ENCODE data around the gene APOD. TPM values are rescaled to one million over a fixed set of nuclear protein-coding genes. Genes with fewer than 3 reads are reported as not detected.

The APOD gene
- total RNA-seq, 1 experiment from 2014 or later = 0.96 TPM

DNA sequence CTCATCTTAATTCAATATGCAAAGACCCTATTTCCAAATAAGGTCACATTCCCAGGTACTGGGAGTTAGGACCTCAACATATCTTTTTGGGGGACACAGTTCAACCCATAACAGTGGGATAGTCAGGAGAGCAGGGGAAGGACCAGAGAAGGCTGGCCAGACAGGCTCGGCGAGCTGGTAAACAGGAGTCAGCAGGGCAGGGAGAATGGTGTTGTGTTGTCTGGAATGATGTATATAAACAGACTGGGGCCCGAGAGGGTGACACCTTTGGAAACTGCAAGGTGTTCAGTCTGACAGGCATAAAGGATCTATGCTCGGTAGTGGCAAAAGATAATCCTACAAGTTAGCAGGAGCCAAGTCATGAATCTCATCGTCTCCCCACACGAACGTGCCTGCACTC is 30.5 kb downstream of the APOD start:
- no peak for DNase-seq (ENCODE audit: low read depth)

DNA sequence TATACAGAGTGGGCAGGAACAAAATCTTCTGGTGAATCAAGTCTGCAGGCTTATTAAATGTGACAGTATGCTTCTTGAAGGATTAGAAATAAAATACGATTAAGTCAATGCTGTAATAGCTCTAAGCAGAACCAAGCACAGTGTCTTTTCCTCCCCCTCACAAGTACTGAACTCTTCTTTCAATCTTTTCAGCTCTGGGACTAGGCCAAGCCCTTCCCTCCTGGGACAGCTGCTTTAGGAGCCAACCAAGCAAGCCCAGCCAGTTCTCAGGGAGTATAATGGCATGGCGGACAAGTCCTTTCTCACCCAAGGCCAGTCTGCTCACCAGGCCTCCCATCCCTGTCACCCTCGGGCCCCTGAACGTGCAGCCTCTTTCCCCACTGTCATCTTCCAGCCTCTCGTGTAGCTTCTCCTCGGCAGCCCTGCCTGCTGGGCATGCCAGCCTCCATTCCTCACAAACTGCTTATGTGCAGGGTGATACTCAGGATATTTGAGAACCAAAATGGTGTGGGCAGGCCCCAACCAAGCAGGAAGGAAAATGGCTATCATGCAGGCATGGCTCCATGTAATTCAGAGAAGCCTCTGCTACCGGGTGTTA is 32.3 kb downstream of the APOD start:
- no peak for DNase-seq (ENCODE audit: low read depth)

DNA sequence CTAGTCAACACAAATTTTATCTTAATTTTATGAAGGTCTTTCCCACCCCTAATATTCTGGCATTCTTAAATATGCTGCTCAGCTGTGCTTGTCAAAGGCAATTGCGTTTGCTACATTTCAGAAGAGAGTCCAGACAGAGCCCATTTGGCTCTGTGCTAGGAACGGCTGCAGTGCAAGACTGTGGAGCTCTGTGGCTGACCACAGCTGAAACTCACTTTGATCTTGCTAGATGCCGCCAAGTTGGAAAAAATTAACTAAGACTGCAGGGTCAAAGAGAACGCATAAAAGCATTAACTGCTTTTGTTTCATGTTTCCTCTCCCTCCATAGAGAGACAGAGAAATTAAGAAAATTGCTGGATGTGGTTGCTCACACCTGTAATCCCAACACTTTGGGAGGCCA is 33.0 kb downstream of the APOD start:
- DNase-seq (ENCODE audit: low read depth) = no peak

DNA sequence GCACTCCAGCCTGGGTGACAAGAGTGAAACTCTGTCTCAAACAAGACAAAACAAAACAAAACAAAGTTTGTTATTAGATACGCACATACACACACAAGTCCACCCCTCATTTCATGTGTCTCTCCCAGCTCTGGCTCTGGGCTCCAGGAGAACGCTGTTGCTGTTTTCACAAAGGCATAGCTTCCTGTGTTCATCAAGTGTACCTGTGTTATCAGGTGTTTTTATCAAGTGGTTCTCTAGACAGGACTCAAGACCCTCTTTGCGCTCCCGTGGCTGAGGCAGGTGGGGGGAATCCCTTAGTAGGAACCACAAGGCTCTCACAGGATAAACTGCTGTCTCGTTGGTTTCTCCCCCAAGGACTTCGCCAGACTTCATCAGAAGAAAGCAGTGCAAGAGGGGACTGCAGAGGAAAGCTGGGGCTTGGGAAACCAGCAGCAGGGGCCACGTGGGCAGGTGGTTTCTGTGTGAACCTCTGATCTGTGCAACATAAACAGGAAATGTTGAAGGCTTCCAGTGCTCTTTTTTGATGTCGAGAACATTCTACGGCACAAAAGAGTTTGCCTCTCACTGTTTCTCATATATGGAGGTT is 33.7 kb downstream of the APOD start:
- DNase-seq (ENCODE audit: low read depth) = no peak

DNA sequence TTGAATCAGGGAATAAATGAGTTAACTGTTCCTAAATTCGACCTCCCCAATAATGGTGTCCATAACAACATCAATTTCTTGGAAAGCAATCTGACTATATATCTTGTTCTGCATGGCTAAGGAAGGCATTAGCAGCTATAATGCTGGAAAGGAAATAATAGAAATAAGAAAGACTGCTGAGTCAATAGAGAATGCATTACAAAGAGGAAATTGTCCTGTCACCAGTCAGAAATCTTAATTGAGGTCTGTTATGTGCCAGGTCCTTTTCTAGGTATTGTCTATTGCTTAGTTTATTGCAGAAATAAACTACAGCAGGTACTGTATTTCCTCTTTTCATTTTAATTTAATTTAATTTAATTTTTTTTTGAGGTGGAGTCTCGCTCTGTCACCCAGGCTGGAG is 34.8 kb downstream of the APOD start:
- DNase-seq (ENCODE audit: low read depth) = no peak

DNA sequence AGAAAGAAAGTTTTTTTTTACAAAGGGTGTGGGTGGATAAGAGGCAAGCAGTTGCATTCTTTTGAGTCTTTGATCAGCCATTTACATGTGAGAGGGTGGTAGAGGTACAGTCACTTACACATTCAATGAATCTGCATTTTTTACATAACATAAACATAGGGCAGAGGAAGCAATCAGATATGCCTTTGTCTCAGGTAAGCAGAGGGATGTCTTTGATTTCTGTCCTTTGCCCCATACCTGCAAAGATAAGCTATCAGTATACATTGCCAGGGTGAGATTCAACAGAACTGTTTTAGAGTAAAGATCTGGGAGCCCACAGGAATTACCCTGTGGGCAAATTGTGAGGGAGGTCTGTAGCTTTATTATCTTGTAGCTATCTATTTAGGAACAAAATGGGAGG is 35.2 kb downstream of the APOD start:
- no peak for DNase-seq (ENCODE audit: low read depth)

DNA sequence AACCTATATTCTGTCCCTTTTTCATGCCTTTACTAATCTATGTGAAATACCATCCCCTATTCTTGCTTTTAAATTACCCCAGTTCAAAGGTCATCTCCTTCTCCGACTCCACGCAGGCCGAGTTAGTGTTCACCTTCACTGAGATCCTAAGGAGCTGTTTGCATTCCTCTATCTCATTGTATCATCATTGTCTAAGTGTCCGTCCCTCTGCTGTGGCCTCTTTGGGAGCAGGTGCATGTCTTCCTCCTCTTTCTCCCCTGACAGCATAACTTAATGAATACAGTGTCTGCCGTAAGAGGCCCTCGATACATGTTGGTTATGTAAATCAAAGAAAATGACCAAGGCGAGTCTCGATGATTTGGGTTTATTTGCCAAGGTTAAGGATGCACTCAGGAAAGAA is 35.7 kb downstream of the APOD start:
- DNase-seq (ENCODE audit: low read depth) = no peak

DNA sequence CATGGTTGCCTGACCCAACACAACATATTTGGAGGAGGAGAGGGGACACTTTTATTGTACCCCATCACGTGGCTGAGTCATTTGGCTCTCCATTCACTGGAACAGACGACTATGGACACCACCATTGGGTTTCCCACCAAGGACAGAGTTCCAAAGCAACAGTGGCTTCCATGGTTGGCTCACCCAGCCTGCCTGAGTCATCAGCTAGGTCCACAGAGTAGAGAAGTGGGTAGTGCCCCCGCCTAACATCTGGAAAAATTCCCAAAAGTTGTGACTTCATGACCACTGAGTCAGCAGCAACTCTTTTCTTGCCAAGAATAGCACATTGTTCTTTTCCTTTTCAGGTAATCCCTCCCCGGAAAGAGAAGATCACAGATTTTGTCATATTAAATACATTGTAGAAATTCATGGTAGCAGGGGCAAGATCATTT is 37.6 kb downstream of the APOD start:
- DNase-seq (ENCODE audit: low read depth) = peak; percentile 96

DNA sequence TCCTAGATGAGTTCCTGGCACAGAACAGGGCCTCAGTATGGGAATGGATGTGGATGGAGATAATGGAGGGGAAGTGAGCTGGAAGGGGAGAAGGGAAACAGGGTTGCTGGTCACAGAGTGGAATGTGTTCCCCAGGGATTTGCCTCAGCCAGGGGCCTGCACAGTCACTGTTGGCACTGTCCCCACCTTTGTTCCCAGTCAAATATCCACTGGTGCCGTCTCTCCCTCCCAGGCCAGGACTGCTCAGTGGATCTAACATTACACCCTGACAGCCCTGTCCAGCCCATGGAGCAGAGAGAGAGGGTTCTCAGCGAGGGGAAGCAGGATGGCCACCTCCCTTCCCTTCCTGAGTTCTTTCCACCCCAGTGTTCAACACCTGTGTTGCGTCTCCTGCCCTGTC is 39.1 kb downstream of the APOD start:
- DNase-seq (ENCODE audit: low read depth) = no peak

DNA sequence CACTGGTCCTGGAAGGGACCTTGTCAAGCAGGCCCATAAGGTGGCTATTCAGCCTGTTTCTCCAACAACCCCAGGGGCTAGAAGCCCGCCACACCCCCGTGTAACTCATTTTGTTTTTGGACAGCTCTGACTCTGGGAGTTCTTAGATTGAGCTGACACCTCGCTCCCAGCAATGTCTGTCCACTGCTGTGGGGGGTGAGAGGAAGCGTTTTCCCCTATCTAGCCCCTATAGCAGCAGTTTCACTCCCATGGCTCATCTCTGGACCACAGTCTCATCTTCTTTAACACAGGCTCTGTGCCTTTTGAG is 39.6 kb downstream of the APOD start:
- DNase-seq (ENCODE audit: low read depth) = no peak

DNA sequence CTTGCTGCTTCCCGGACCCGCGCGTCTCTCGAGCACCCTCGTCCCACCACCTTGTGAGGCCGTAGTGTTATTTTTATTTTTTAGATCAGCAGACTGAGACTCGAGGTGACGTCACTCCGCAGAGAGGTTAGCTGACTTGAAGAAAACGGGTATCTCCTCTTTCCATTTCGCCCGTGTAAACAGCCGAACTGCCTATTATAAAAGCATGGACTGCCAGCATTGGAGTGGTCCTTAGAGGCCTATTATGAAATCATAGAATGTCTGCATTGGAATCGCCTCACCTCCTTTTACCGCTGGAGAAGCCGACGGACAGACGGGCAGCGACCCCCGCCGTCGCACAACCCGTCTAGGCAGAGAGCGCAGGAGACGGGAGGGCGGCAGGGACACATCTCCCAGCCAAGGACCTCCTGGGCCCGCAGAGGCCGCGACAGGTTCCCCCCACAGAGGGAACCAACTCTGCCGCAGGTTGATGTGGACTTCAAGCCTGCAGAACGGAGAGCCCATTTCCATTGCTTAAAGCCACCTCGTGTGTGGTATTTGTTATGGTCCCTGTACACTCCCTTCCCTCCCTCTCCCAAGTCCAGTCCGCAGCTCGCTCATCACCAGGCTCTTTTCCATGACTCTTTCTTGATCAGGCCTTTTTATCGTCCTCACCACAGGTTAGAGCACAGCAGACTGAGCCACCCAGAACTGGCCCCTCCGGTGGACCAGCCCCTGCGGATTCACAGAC is 40.1 kb downstream of the APOD start:
- peak; percentile 22 for DNase-seq (ENCODE audit: low read depth)

DNA sequence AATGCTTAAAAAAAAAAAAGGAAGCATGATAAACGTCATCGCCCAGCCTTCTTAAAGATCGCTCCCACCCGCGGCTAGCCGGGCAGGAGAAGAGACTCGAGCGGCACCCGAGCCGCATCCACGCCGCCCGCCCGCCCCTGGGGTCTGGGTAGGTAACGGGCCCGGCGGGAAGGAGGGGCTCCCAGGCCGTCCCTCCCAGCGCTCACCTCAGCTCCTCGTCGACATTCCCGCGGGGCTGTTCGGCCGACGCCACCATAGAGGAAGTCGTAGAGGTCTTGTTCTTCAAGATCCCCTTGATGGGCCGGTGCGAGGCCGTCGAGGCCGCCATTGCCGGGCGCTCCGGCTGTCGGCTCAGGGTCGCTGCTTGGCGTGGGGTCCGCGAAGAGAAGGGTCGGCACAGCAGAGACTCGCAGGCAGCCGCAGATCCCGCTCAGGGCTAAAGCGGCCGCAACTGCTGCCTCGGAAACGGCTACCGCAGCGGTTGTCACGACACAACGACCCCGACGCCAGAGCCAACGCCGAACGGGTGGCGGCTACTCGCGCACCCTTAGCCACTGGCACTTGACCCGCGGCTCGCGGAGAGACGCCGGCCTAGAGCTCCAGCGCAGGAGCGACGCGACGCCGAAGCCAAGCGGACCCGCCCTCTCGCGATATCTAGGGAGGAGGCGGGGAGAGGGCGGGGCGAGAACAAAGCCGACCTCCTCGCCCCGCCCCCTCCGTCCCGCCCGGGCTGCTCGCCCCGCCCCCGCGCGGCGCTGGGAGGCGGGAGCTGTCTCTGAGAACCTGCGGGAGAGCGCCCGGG is 40.8 kb downstream of the APOD start, which contains the start of gene PPP1R2:
Gene PPP1R2 (minus strand): TSS at position 628 of the 802 bp plus-strand sequence. CDS start 300 bp downstream, at position 328.
- peak; percentile 90 for DNase-seq (ENCODE audit: low read depth)

DNA sequence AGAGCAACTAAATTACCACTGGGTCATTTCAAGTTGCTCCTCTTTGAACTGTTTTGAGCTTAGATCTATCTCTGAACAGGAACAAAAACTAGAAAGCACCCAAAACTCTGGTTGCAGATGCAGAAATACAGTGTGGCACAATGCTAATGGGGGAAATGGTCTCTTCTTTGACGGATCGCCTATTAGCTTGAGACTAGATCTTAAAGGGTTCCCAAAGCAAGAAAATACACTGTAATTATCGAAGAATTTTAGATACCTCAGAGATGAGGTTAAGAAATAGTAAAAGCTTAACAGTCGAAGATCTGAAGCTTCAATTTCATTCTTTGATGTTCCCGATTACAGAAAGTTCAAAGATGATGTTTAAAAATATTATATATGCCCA is 41.4 kb downstream of the APOD start:
- DNase-seq (ENCODE audit: low read depth) = no peak

DNA sequence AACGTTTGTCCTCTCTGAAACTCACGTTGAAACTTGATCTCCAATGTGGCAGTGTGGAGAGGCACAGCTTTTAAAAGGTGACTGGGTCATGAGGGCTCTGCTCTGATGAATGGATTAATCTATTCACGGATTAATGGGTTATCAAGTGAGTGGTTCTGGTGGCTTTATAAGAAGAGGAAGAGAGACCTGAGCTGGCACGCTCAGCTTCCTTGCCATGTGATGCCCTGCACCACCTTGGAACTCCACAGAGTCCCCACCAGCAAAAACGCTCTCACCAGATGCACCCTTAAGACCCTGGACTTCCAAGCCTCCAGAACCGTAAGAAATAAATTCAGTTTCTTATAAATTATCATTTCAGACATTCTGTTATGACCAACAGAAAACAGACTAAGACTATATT is 43.2 kb downstream of the APOD start:
- no peak for DNase-seq (ENCODE audit: low read depth)

DNA sequence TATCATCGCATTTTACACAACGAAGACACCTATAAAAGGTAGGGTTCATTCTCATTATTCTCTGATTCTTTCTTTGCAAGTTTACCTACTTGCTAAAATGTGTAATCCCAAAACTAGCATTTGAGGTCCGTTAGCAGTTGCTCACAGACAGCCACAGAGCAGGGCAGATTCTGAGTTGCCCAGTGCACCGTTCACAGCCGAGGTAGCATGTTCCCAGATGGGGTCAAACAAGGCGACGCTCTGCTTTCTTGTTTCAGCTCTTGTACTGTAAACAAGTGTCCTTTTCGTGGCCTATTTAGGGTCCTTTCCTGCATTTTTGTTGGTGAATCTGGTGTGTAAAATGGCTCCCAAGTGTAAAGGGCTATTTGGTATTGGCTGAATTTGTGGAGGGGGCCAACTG is 43.7 kb downstream of the APOD start:
- DNase-seq (ENCODE audit: low read depth) = no peak

DNA sequence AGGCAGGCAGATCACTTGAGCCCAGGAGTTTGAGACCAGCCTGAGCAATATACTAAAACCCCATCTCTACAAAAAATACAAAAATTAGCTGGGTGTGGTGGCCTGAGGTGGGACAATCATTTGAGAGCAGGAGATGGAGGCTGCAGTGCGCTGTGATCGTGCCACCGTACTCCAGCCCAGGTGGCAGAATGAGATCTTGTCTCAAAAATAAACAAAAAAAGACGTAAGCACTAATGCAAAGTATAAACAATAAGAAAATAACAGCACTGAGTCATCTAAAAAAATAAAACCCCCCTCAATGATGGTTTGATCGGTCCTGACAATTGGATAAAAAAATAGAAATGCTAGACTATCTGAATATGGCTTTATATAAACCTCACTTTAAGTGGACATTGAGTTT is 44.3 kb downstream of the APOD start:
- no peak for DNase-seq (ENCODE audit: low read depth)

DNA sequence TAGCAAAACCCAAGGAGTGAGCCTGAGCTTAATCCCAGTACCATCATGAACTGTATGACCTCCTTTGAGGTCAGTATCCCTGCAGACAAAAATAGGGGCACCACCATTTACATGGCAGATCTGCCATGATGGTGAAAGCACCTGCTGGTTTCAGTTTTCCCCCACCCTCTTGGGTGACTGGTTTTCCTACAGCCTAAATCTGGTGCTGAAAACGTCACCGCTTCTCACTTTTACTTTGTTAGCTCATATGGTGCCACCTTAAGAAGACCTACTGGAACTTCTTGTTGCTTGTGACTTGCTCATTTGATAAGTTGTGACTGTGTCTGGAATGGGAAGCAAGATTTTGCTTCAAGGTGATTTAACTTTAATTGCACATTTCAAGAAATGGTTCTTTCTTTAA is 45.7 kb downstream of the APOD start:
- no peak for DNase-seq (ENCODE audit: low read depth)

DNA sequence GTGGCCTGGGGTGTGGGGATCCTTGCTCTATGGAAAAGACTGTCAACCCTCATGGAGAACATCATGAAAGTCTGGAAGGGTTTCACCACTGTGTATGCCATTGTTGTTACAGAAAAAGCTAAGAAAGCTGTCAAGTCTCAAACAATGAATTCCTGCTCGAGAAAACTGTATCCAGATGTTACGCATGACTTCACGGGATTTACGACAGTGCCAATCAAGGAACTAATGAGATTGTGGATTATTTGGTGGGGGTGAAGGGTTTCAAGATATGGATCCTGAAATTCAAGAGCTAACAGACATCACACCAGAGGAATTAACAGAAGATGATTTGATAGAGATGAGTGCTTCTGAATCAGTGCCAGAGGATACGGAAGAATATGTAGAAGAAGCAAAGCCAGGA is 48.4 kb downstream of the APOD start:
- DNase-seq (ENCODE audit: low read depth) = no peak

DNA sequence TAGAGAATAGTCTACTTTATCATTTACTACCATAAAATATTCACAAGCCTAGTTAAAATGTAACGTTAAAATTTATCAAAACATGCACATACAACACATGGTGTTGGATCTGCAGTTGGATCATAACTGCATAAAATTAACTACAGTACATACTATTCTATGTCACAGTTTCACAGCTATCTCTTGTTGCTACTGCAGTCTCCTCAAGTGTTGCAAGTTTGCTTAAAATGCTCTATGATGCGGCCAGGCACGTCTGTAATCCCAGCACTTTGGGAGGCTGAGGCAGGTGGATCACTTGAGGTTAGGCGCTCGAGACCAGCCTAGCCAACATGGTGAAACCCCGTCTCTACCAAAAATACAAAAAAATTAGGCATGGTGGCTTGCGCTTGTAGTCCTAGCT is 50.9 kb downstream of the APOD start:
- DNase-seq (ENCODE audit: low read depth) = no peak

DNA sequence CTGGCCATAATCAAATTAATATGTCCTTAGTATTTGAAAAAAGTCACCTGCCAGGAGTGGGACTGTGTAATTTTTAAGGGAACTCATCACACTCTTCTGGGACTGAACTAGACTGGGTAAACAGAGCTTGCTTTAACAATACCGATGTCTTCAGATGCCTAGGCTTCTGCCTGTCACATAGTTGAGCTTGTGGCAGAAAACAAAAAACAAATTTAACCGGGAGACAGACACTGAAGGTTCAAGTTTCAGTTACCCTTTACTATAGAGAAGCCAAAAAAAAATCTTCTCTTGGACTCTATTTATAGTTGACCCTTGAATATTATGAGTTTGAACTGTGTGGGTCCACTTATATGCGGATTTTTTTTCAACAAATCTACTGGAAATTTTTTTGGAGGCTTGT is 51.4 kb downstream of the APOD start:
- no peak for DNase-seq (ENCODE audit: low read depth)

DNA sequence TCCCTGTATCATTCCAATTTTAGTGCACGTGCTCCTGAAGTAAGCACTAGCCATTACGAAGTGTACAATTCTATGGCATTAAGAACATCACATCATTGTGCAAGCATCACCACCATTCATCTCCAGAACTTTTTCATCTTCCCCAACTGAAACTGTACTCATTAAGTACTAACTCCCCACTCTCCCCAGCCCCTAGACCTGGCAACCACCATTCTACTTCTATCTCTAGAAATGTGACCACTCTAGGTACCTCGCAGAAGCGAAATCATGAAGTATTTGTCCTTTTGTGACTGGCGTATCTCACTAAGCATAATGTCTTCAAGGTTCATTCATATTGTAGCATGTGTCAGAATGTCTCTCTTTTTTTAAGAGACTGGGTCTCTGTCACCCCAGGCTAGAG is 52.1 kb downstream of the APOD start:
- DNase-seq (ENCODE audit: low read depth) = no peak

DNA sequence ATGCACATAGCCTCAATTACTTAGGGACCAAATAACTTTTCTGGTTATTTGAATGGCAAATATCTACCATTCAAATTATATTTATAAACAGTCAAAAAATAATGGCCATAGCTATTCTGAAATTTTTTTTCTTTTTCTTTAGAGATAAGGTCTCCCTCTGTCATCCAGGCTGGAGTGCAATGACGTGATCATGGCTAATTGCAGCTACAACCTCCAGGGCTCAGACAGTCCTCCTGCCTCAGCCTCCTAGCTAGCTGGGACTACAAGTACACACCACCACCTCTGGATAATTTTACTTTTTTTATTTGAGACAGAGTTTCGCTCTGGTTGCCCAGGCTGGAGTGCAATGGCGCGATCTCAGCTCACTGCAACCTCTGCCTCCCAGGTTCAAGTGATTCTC is 57.2 kb downstream of the APOD start:
- no peak for DNase-seq (ENCODE audit: low read depth)
